Esophagus squamous epithelium (tissue), 4 donors: ENCODE data around the gene ACTRT3.

Experiments
- CTCF ChIP-seq, 6 experiments: fragments of 450-650 bp in 4 of 6; fragments of 200-600 bp in 2 of 6; sonication (generic) in 2 of 6; IDR thresholded peaks; one replicate each; pipeline ENCODE4 v1.5.1; 2016 to 2019; ENCODE audit warnings: antibody characterized with exemption in 6 of 6, mild to moderate bottlenecking in 4 of 6, moderate library complexity in 4 of 6
- POLR2A ChIP-seq, 4 donors: fragments of 450-650 bp; IDR thresholded peaks; one replicate each; pipeline ENCODE4 v1.6.1; 2017; ENCODE audit warnings: antibody characterized with exemption in 4 of 4, mild to moderate bottlenecking in 4 of 4, moderate library complexity in 3 of 4

DNA sequence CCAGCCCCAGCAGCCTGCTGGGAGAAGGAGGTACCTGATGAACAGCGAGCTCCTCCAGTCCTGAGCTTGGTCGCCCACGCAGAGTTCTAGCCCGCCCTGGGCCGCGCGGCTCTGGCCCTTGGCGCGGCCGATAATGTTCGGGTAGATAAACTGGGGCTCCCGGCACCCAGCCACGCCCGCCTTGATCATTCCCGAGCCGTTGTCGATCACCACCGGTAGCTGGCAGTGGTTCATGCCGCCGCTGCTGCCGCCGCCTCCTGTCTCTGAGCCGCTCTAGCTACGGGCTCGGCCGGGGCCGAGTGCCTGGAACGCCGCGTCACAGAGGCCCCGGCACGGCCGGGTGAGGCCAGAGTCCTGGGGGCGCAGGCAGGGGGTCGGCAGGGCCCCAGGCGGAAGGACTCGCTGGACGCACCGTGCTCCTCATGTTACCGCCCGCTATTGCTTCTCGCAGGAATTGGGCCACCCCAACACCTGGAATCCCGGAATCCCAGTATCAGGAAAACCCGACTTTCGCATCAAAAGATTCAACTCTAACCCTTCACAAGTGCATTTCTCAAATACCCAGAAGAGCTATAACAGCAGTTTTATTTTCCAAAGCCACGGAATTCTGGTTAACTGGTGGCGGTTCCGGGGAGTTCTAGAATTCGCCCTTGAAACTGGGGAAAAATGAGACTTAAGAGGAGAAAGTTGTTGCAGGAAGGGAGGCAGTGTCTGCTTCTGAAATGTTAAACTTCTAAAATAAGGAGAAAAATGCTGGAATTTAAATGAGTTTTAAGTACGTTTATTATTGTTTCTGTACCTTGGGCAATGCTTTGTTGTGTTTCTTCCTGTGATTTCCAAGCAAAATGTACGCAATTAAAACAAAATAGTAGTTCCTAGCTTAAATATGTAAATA lies at the start of gene ACTRT3:
- TF ChIP-seq CTCF (IDR thresholded peaks at IDR 0.05) (no peak), POLR2A (IDR thresholded peaks at IDR 0.05) (peak in 1 of 4 donors; percentile 56)
